Tibial nerve (tissue), 4 donors: ENCODE data around the gene AHSG.

Experiments used
- CTCF ChIP-seq, 5 experiments: fragments of 200-600 bp in 3 of 5; fragments of 450-650 bp in 2 of 5; sonication (generic) in 3 of 5; IDR thresholded peaks; one replicate each; pipeline ENCODE4 v1.5.1; 2016 to 2019; ENCODE audit warnings: antibody characterized with exemption in 5 of 5, mild to moderate bottlenecking in 3 of 5, moderate library complexity in 2 of 5
- EP300 ChIP-seq, 2 donors: sonication (generic); formaldehyde crosslinking; IDR thresholded peaks; one replicate each; pipeline ENCODE4 v1.6.1; 2017; ENCODE audit warnings: antibody characterized with exemption in 2 of 2, mild to moderate bottlenecking in 1 of 2
- POLR2A ChIP-seq, 2 donors: fragments of 450-650 bp; IDR thresholded peaks; one replicate each; pipeline ENCODE4 v1.6.1; 2017; ENCODE audit warnings: antibody characterized with exemption in 2 of 2, mild to moderate bottlenecking in 2 of 2, moderate library complexity in 2 of 2

- TF ChIP-seq CTCF (IDR thresholded peaks at IDR 0.05) (no peak), POLR2A (IDR thresholded peaks at IDR 0.05) (no peak), EP300 (IDR thresholded peaks at IDR 0.05) (no peak)
Observed at GRCh38 chr3:186571644-186572013, 41.2 kb upstream of the AHSG start.
